Pancreas (tissue), 10 donors: ENCODE results near the gene ATP1A1. TPM values are rescaled to one million over a fixed set of nuclear protein-coding genes. Genes with fewer than 3 reads are reported as not detected.

Source experiments
- ATAC-seq, 4 donors: fragments of 200-7000 bp; cut with Tn5 transposase; one replicate each; pipeline versions ENCODE4 v1.8.0 to v1.9.1; 2020; ENCODE audit warnings: mild to moderate bottlenecking in 4 of 4, moderate library complexity in 4 of 4
- DNase-seq, 6 donors: peaks; one replicate each; pipeline ENCODE4 v3.0.0-alpha.2; 2020
- FAIRE-seq: peaks from 2 replicates; lab custom pipeline; 2012; peaks lifted over from hg19 to GRCh38; lab: Jason Lieb, UNC
- H3K27ac ChIP-seq, 4 donors: fragments of 200-600 bp; sonication (generic); 1 replicate in 3 of 4; 2 replicates in 1 of 4; pipeline versions ENCODE4 v1.5.0 to v1.8.0; 2020
- H3K27me3 ChIP-seq, 4 donors: fragments of 200-600 bp; one replicate each; pipeline ENCODE4 v1.8.0; 2021
- H3K36me3 ChIP-seq, 3 donors: fragments of 200-600 bp; sonication (generic) in 1 of 3; one replicate each; pipeline versions ENCODE4 v1.5.0 to v1.8.0; 2020 to 2021
- H3K4me1 ChIP-seq, 3 donors: fragments of 200-600 bp; one replicate each; pipeline ENCODE4 v1.8.0; 2021
- H3K4me3 ChIP-seq, 4 donors: fragments of 200-600 bp; sonication (generic) in 2 of 4; one replicate each; pipeline versions ENCODE4 v1.5.0 to v1.8.0; 2020 to 2021
- H3K9me3 ChIP-seq, 4 donors: fragments of 200-600 bp; one replicate each; pipeline ENCODE4 v1.8.0; 2021
- CTCF ChIP-seq, 4 donors: fragments of 200-600 bp; sonication (generic) in 3 of 4; IDR thresholded peaks; one replicate each; pipeline versions ENCODE4 v1.5.0 to v1.8.0; 2021; ENCODE audit warnings: antibody characterized with exemption in 4 of 4
- WGBS, 2 donors: extraction: QIAGEN DNeasy Blood & Tissue Kit; methylation state at CpG; one replicate each; pipeline ENCODE4 v1.1.7; 2013; 5-methylcytosine and 5-hydroxymethylcytosine counted together
- intact Hi-C, 3 donors: fragments of 100-400 bp; cut with DNase I; formaldehyde crosslinking; loops; one replicate each; pipeline versions ENCODE4 v1.11.1 to v1.14.2; 2022
- polyA plus RNA-seq, 2 donors: library from polyadenylated mRNA; stranded (reverse); fragments of 200-250 nt; gene quantifications; one replicate each; pipeline ENCODE4 v1.2.3, GENCODE V29; 2013
- total RNA-seq, 6 donors: library from RNA; stranded (reverse); fragmentation: NEBNext Ultra II Directional in 4 of 6; extraction: Animal tissue kit (Norgen Biotek cat#: 25700) in 4 of 6; gene quantifications; one replicate each; pipeline versions ENCODE4 v1.2.1 to v1.2.4, GENCODE V29; 2021 to 2023
- donor health status: healthy with polysubstance abuse.
- donor health status: DM: no; HTN: no; CAD: no; lungs with moderate emphysema.
- donor health status: DM: no; HTN: no; CAD: no.
- donor health status: control.
- donor health status: control.
- donor health status: Bipolar disorder and iron deficiency.
- donor health status: DM: yes; HTN: yes; CAD: no.
- donor health status: DM: no; HTN: no; CAD: no.
- donor health status: DM: no; HTN: no; CAD: no.
- donor health status: DM: yes; HTN: yes; CAD: no.

Gene ATP1A1
- total and polyA plus RNA-seq, 8 donors, result 226 to 735 (median 490) TPM

- intact Hi-C loops, result no loop called here
- 84 to 90% methylated on average over 7 of the region's 7 CpGs for WGBS, 2 donors
- H3K27ac ChIP-seq, result peak overlapping the region in 1 of 4 donors; percentile 15
Measured at GRCh38 chr1:116403496-116404136, 30.6 kb downstream of the ATP1A1 start.

GRCh38 chr1:116404699-116405098 lies 31.7 kb downstream of the ATP1A1 start:
- peaks cover 0 to 3% (median 0%) of the 10 kb centered on the region in 3 donors for H3K4me1 ChIP-seq
- peaks cover 5 to 81% (median 68%) of the 10 kb centered on the region in 3 donors for H3K36me3 ChIP-seq
- 79 to 85% methylated on average over 5 of the region's 5 CpGs for WGBS, 2 donors
- DNase-seq (no peak), FAIRE-seq (no peak), ATAC-seq (no peak)
- peak overlapping the region in 1 of 4 donors; percentile 30 for H3K27ac ChIP-seq
- H3K27me3 ChIP-seq, result no peaks in the 10 kb centered on the region
- H3K9me3 ChIP-seq, result no peaks in the 10 kb centered on the region
- TF ChIP-seq CTCF (IDR thresholded peaks at IDR 0.05), result no peak
- intact Hi-C loops, result no loop called here
- H3K4me3 ChIP-seq, result no peak overlapping the region

More at GRCh38 chr1:116403496-116404136, 30.6 kb downstream of the ATP1A1 start:
- Histone ChIP-seq H3K4me3 (no peak overlapping the region), H3K4me1 (no peaks in the 10 kb centered on the region), H3K36me3 (peaks cover 5 to 92% (median 79%) of the 10 kb centered on the region in 3 donors), H3K9me3 (no peaks in the 10 kb centered on the region), H3K27me3 (no peaks in the 10 kb centered on the region)
- DNase-seq (no peak), FAIRE-seq (no peak), ATAC-seq (no peak)
- no peak for TF ChIP-seq CTCF (IDR thresholded peaks at IDR 0.05)

GRCh38 chr1:116405241-116406135 lies 32.4 kb downstream of the ATP1A1 start:
- Histone ChIP-seq H3K27me3 (no peaks in the 10 kb centered on the region), H3K4me1 (peaks cover 0 to 3% (median 0%) of the 10 kb centered on the region in 3 donors), H3K36me3 (peaks cover 5 to 73% (median 60%) of the 10 kb centered on the region in 3 donors), H3K9me3 (no peaks in the 10 kb centered on the region), H3K27ac (peak overlapping the region in 2 of 4 donors; percentile 22 to 30), H3K4me3 (no peak overlapping the region)
- ATAC-seq (peak in 1 of 4 donors; percentile 14), DNase-seq (no peak), FAIRE-seq (no peak)
- TF ChIP-seq CTCF (IDR thresholded peaks at IDR 0.05), result no peak
- 70 to 73% methylated on average over 14 of the region's 14 CpGs for WGBS, 2 donors
- intact Hi-C loops, result no loop called here

- Histone ChIP-seq H3K27me3 (no peaks in the 10 kb centered on the region), H3K9me3 (no peaks in the 10 kb centered on the region), H3K27ac (no peak overlapping the region), H3K4me3 (no peak overlapping the region), H3K36me3 (peaks cover 5 to 57% (median 45%) of the 10 kb centered on the region in 3 donors), H3K4me1 (peaks cover 3 to 5% (median 3%) of the 10 kb centered on the region in 3 donors)
- 89 to 92% methylated on average over 6 of the region's 6 CpGs for WGBS, 2 donors
- no peak for FAIRE-seq
- no peak for DNase-seq
- no peak for ATAC-seq
- intact Hi-C loops, result no loop called here
- no peak for TF ChIP-seq CTCF (IDR thresholded peaks at IDR 0.05)
Measured at GRCh38 chr1:116407033-116407432, 34.0 kb downstream of the ATP1A1 start.
